SK-N-SH treated with all-trans-retinoic acid at 6 μM for 48 hours (cell line): ENCODE measurements around the gene TF.

Experiments
- ATAC-seq: fragments of 200-7000 bp; cut with Tn5 transposase; 3 replicates; pipeline ENCODE4 v1.9.1; 2020; ENCODE audit warnings: mild to moderate bottlenecking, moderate library complexity
- ARNTL ChIP-seq: fragments of 450-650 bp; formaldehyde crosslinking; IDR thresholded peaks from 2 replicates; pipeline ENCODE4 v1.5.0; 2020; ENCODE audit warnings: low read depth, mild to moderate bottlenecking, moderate library complexity, borderline replicate concordance
- BACH2 ChIP-seq: fragments of 250-450 bp; sonication (Bioruptor Pico); IDR thresholded peaks from 2 replicates; pipeline ENCODE4 v1.9.0; 2021; ENCODE audit warnings: mild to moderate bottlenecking, borderline replicate concordance
- CSDC2 ChIP-seq: fragments of 250-450 bp; sonication (Bioruptor Pico); IDR thresholded peaks from 2 replicates; pipeline ENCODE4 v1.5.0; 2020; ENCODE audit warnings: mild to moderate bottlenecking, moderate library complexity
- ESRRG ChIP-seq: fragments of 250-450 bp; sonication (Bioruptor Pico); IDR thresholded peaks from 2 replicates; pipeline ENCODE4 v1.6.1; 2021; ENCODE audit warnings: mild to moderate bottlenecking
- GLIS3 ChIP-seq: fragments of 250-450 bp; sonication (Bioruptor Pico); IDR thresholded peaks from 2 replicates; pipeline ENCODE4 v1.5.0; 2020; ENCODE audit warnings: mild to moderate bottlenecking, moderate library complexity
- OSR1 ChIP-seq: fragments of 250-450 bp; sonication (Bioruptor Pico); IDR thresholded peaks from 2 replicates; pipeline ENCODE4 v1.8.0; 2022; ENCODE audit warnings: moderate library complexity, mild to moderate bottlenecking, inconsistent platforms
- PPARA ChIP-seq: fragments of 250-450 bp; sonication (Bioruptor Pico); IDR thresholded peaks from 2 replicates; pipeline ENCODE4 v1.5.0; 2020; ENCODE audit warnings: mild to moderate bottlenecking, borderline replicate concordance
- RARB ChIP-seq: fragments of 250-450 bp; sonication (Bioruptor Pico); IDR thresholded peaks from 2 replicates; pipeline ENCODE4 v1.8.0; 2021; ENCODE audit warnings: mild to moderate bottlenecking, moderate library complexity
- SNAI2 ChIP-seq: fragments of 250-450 bp; sonication (Bioruptor Pico); IDR thresholded peaks from 2 replicates; pipeline ENCODE4 v1.5.0; 2020; ENCODE audit warnings: mild to moderate bottlenecking, moderate library complexity
- TCF4 ChIP-seq: fragments of 250-450 bp; sonication (Bioruptor Pico); IDR thresholded peaks from 2 replicates; pipeline ENCODE4 v1.8.0; 2021; ENCODE audit warnings: mild to moderate bottlenecking, moderate library complexity, borderline replicate concordance
- TOX ChIP-seq: fragments of 250-450 bp; sonication (Bioruptor Pico); IDR thresholded peaks from 2 replicates; pipeline ENCODE4 v1.8.0; 2021; ENCODE audit warnings: mild to moderate bottlenecking, moderate library complexity, borderline replicate concordance
- ZC3H10 ChIP-seq: fragments of 250-450 bp; sonication (Bioruptor Pico); IDR thresholded peaks from 2 replicates; pipeline ENCODE4 v1.5.1; 2021; ENCODE audit warnings: mild to moderate bottlenecking, moderate library complexity
- ZFP3 ChIP-seq: fragments of 250-450 bp; sonication (Bioruptor Pico); IDR thresholded peaks from 2 replicates; pipeline ENCODE4 v1.5.0; 2020; ENCODE audit warnings: mild to moderate bottlenecking, moderate library complexity
- ZFP30 ChIP-seq: fragments of 450-650 bp; formaldehyde crosslinking; IDR thresholded peaks from 2 replicates; pipeline ENCODE4 v1.5.0; 2022; ENCODE audit warnings: mild to moderate bottlenecking, moderate library complexity
- ZNF565 ChIP-seq: fragments of 450-650 bp; formaldehyde crosslinking; conservative IDR thresholded peaks from 2 replicates; pipeline ENCODE4 v1.5.0; 2020; ENCODE audit warnings: low read depth, mild to moderate bottlenecking, moderate library complexity
- ZNF70 ChIP-seq: fragments of 450-650 bp; formaldehyde crosslinking; IDR thresholded peaks from 2 replicates; pipeline ENCODE4 v1.5.0; 2020; ENCODE audit warnings: mild to moderate bottlenecking, moderate library complexity
- ZNF8 ChIP-seq: fragments of 450-650 bp; formaldehyde crosslinking; IDR thresholded peaks from 2 replicates; pipeline ENCODE4 v1.5.0; 2020; ENCODE audit warnings: mild to moderate bottlenecking, moderate library complexity
- TF ChIP-seq, protein P1 (sequence below): fragments of 250-450 bp; sonication (Bioruptor Pico); IDR thresholded peaks from 2 replicates; pipeline ENCODE4 v1.5.0; 2020; ENCODE audit warnings: mild to moderate bottlenecking, moderate library complexity
- TF ChIP-seq, protein P2 (sequence below): fragments of 250-450 bp; sonication (Bioruptor Pico); IDR thresholded peaks from 2 replicates; pipeline ENCODE4 v1.8.0; 2021; ENCODE audit warnings: low read depth, mild to moderate bottlenecking, moderate library complexity, borderline replicate concordance
- TF ChIP-seq, protein P3 (sequence below): fragments of 250-450 bp; sonication (Bioruptor Pico); IDR thresholded peaks from 2 replicates; pipeline ENCODE4 v1.8.0; 2020; ENCODE audit warnings: mild to moderate bottlenecking, moderate library complexity, borderline replicate concordance

TF gene

DNA sequence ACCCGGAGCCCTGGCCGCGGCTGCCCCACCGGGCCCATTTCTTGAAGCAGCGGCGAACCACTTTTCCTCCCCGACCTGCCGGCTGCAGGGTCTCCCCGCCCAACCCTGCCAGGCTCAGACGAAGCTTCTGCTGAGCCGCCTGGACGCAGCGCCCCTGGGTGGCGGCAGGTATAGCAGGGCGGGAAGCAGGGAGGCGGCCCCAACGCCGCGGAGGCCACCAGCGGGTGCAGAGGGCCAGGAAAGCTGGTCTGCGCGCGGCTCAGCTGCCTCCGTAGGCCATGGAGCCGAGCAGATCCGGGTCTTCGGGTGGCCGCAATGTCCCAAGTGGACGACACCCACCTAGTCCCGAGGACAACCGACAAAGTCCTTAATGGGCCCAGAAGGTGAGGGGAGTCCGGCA is 37.6 kb downstream of the TF start:
- TF ChIP-seq, protein P1, sequence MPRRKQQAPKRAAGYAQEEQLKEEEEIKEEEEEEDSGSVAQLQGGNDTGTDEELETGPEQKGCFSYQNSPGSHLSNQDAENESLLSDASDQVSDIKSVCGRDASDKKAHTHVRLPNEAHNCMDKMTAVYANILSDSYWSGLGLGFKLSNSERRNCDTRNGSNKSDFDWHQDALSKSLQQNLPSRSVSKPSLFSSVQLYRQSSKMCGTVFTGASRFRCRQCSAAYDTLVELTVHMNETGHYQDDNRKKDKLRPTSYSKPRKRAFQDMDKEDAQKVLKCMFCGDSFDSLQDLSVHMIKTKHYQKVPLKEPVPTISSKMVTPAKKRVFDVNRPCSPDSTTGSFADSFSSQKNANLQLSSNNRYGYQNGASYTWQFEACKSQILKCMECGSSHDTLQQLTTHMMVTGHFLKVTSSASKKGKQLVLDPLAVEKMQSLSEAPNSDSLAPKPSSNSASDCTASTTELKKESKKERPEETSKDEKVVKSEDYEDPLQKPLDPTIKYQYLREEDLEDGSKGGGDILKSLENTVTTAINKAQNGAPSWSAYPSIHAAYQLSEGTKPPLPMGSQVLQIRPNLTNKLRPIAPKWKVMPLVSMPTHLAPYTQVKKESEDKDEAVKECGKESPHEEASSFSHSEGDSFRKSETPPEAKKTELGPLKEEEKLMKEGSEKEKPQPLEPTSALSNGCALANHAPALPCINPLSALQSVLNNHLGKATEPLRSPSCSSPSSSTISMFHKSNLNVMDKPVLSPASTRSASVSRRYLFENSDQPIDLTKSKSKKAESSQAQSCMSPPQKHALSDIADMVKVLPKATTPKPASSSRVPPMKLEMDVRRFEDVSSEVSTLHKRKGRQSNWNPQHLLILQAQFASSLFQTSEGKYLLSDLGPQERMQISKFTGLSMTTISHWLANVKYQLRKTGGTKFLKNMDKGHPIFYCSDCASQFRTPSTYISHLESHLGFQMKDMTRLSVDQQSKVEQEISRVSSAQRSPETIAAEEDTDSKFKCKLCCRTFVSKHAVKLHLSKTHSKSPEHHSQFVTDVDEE (CRISPR knock-in tag) = no peak
- TF ChIP-seq ESRRG (CRISPR knock-in tag) (no peak), OSR1 (CRISPR knock-in tag) (no peak), GLIS3 (CRISPR knock-in tag) (no peak), TCF4 (CRISPR knock-in tag) (no peak), CSDC2 (CRISPR knock-in tag) (no peak), ZNF8 (no peak), ZFP30 (CRISPR knock-in tag) (no peak), PPARA (no peak), ARNTL (CRISPR knock-in tag) (no peak), BACH2 (no peak), ZC3H10 (CRISPR knock-in tag) (no peak), ZFP3 (CRISPR knock-in tag) (no peak)
- TF ChIP-seq, protein P2, sequence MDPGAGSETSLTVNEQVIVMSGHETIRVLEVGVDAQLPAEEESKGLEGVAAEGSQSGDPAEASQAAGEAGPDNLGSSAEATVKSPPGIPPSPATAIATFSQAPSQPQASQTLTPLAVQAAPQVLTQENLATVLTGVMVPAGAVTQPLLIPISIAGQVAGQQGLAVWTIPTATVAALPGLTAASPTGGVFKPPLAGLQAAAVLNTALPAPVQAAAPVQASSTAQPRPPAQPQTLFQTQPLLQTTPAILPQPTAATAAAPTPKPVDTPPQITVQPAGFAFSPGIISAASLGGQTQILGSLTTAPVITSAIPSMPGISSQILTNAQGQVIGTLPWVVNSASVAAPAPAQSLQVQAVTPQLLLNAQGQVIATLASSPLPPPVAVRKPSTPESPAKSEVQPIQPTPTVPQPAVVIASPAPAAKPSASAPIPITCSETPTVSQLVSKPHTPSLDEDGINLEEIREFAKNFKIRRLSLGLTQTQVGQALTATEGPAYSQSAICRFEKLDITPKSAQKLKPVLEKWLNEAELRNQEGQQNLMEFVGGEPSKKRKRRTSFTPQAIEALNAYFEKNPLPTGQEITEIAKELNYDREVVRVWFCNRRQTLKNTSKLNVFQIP (CRISPR knock-in tag) = no peak
- TF ChIP-seq, protein P3, sequence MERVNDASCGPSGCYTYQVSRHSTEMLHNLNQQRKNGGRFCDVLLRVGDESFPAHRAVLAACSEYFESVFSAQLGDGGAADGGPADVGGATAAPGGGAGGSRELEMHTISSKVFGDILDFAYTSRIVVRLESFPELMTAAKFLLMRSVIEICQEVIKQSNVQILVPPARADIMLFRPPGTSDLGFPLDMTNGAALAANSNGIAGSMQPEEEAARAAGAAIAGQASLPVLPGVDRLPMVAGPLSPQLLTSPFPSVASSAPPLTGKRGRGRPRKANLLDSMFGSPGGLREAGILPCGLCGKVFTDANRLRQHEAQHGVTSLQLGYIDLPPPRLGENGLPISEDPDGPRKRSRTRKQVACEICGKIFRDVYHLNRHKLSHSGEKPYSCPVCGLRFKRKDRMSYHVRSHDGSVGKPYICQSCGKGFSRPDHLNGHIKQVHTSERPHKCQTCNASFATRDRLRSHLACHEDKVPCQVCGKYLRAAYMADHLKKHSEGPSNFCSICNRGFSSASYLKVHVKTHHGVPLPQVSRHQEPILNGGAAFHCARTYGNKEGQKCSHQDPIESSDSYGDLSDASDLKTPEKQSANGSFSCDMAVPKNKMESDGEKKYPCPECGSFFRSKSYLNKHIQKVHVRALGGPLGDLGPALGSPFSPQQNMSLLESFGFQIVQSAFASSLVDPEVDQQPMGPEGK (CRISPR knock-in tag) = no peak
- ATAC-seq = no peak

DNA sequence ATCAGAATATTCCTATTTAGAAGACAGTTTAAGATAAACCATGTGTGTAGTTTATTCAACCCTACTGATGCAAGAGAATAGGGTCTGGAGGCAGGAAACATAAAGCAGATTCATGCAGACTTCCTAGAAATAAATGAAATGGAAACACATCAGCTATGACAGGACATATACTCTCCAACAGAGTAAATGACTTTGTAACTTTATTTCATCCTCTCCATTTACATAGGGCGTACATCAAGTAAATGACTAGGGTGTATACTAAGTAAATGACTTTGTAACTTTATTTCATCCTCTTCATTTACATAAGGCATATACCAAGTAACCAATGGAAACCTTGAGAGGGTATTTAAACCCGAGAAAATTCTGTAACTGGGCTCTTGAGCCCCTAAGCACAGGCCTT is 41.8 kb downstream of the TF start:
- TF ChIP-seq ZNF565 (no peak), ZNF70 (CRISPR knock-in tag) (no peak), ZNF8 (no peak), ZFP3 (CRISPR knock-in tag) (no peak), BACH2 (no peak), PPARA (no peak), GLIS3 (CRISPR knock-in tag) (no peak), ARNTL (CRISPR knock-in tag) (no peak), OSR1 (CRISPR knock-in tag) (no peak), RARB (CRISPR knock-in tag) (no peak), TOX (no peak), ZFP30 (CRISPR knock-in tag) (no peak), SNAI2 (CRISPR knock-in tag) (no peak), CSDC2 (CRISPR knock-in tag) (no peak), TCF4 (CRISPR knock-in tag) (no peak)
- TF ChIP-seq, protein P1 (CRISPR knock-in tag) = no peak
- TF ChIP-seq, protein P2 (CRISPR knock-in tag) = no peak
- ATAC-seq = no peak
